H1 (cell line): ENCODE results near the gene LIG1. TPM values are rescaled to one million over a fixed set of nuclear protein-coding genes. Genes with fewer than 3 reads are reported as not detected.
A peak's percentile ranks its signal among the peaks of the same experiment; 100 is the strongest.

ENCODE experiments used
- CTCF ChIA-PET: fragments of 300-600 bp; sonication (Branson Sonifier 250); formaldehyde crosslinking; loops from one replicate; lab custom pipeline; 2021; ENCODE audit not compliant: partially characterized antibody; lab: Charles Lee
- POLR2A ChIA-PET: fragments of 300-600 bp; sonication (Branson Sonifier 250); formaldehyde crosslinking; loops from one replicate; lab custom pipeline; 2021; ENCODE audit warnings: inconsistent platforms; ENCODE audit not compliant: partially characterized antibody; lab: Charles Lee
- DNase-seq, 2 experiments: peaks; one replicate each; pipeline versions ENCODE4 v3.0.0 to v3.0.0-alpha.2; 2010 to 2022; ENCODE audit warnings: low spot score in 2 of 2, low read depth in 1 of 2, mixed read lengths in 1 of 2
- FAIRE-seq: peaks from 2 replicates; lab custom pipeline; 2011; peaks lifted over from hg19 to GRCh38; lab: Jason Lieb, UNC
- H2AFZ ChIP-seq: 2 replicates; pipeline ENCODE4 v1.8.1; 2012; ENCODE audit warnings: low read length, inconsistent platforms
- H2AK5ac ChIP-seq: 2 replicates; pipeline ENCODE4 v1.6.1; 2013; ENCODE audit warnings: low read depth, low read length
- H2BK120ac ChIP-seq: replicated peaks from 2 replicates; pipeline ENCODE3; 2013; ENCODE audit warnings: low read depth, low read length, inconsistent platforms
- H2BK12ac ChIP-seq: 2 replicates; pipeline ENCODE4 v1.6.1; 2013; ENCODE audit warnings: low read depth, low read length
- H2BK15ac ChIP-seq: 2 replicates; pipeline ENCODE4 v1.6.1; 2013; ENCODE audit warnings: low read length
- H2BK20ac ChIP-seq: 2 replicates; pipeline ENCODE4 v1.6.1; 2013; ENCODE audit warnings: low read length
- H2BK5ac ChIP-seq: 2 replicates; pipeline ENCODE4 v1.6.1; 2013; ENCODE audit warnings: low read depth, low read length
- H3K14ac ChIP-seq: 2 replicates; pipeline ENCODE4 v1.6.1; 2013; ENCODE audit warnings: inconsistent platforms; ENCODE audit not compliant: insufficient read length
- H3K18ac ChIP-seq: 2 replicates; pipeline ENCODE4 v1.6.1; 2013; ENCODE audit warnings: low read length; ENCODE audit errors: extremely low read depth
- H3K23ac ChIP-seq: 2 replicates; pipeline ENCODE4 v1.6.1; 2013; ENCODE audit warnings: inconsistent platforms; ENCODE audit not compliant: insufficient read length
- H3K23me2 ChIP-seq: 2 replicates; pipeline ENCODE4 v1.6.1; 2013; ENCODE audit warnings: low read depth, low read length
- H3K27ac ChIP-seq: 2 replicates; pipeline ENCODE4 v1.6.1; 2011; ENCODE audit warnings: low read depth, low read length, inconsistent platforms
- H3K27me3 ChIP-seq, 4 experiments: replicated peaks in 1 of 4; 1 replicate in 1 of 4; 2 replicates in 3 of 4; pipeline versions ENCODE4 v1.6.1 to v1.8.1; 2011 to 2013; ENCODE audit warnings: low read length in 3 of 4, mild to moderate bottlenecking in 3 of 4, inconsistent platforms in 2 of 4, mixed read lengths in 2 of 4, moderate library complexity in 1 of 4; ENCODE audit not compliant: control insufficient read depth in 3 of 4, insufficient read depth in 3 of 4; ENCODE audit errors: extremely low read depth in 1 of 4
- H3K36me3 ChIP-seq, 4 experiments: 2 replicates each; pipeline versions ENCODE4 v1.6.1 to v1.8.1; 2011 to 2013; ENCODE audit warnings: mild to moderate bottlenecking in 4 of 4, low read length in 3 of 4, moderate library complexity in 2 of 4, control low read depth in 1 of 4, inconsistent platforms in 1 of 4; ENCODE audit not compliant: insufficient read depth in 4 of 4, control insufficient read depth in 2 of 4
- H3K4ac ChIP-seq: replicated peaks from 2 replicates; pipeline ENCODE3; 2013; ENCODE audit warnings: low read length, low read depth, mixed read lengths, inconsistent platforms; ENCODE audit not compliant: insufficient read length
- H3K4me1 ChIP-seq, 4 experiments: replicated peaks in 1 of 4; 1 replicate in 1 of 4; 2 replicates in 3 of 4; pipeline versions ENCODE4 v1.6.1 to v1.8.1; 2011 to 2013; ENCODE audit warnings: low read length in 3 of 4, inconsistent platforms in 2 of 4, mixed read lengths in 1 of 4; ENCODE audit not compliant: insufficient read depth in 4 of 4, control insufficient read depth in 3 of 4
- H3K4me2 ChIP-seq, 2 experiments: 2 replicates each; pipeline versions ENCODE4 v1.6.1 to v1.8.1; 2011 to 2013; ENCODE audit warnings: low read depth in 2 of 2, low read length in 2 of 2, control low read depth in 1 of 2, inconsistent platforms in 1 of 2, mild to moderate bottlenecking in 1 of 2; ENCODE audit not compliant: insufficient read depth in 1 of 2
- H3K4me3 ChIP-seq, 4 experiments: fragments of 200-600, 300-600 bp in 1 of 4; sonication (generic), shearing (Covaris generic), sonication (Bioruptor Twin) in 1 of 4; 2 replicates each; pipeline versions ENCODE4 v1.5.1 to v1.8.1; 2011 to 2016; ENCODE audit warnings: low read length in 4 of 4, low read depth in 3 of 4, control low read depth in 2 of 4, inconsistent platforms in 2 of 4, mild to moderate bottlenecking in 2 of 4, mixed read lengths in 1 of 4, moderate library complexity in 1 of 4; ENCODE audit not compliant: insufficient read depth in 2 of 4; ENCODE audit errors: extremely low read depth in 1 of 4
- H3K56ac ChIP-seq: replicated peaks from 2 replicates; pipeline ENCODE3; 2013; ENCODE audit warnings: low read depth, mild to moderate bottlenecking, mixed read lengths, low read length, inconsistent platforms; ENCODE audit not compliant: insufficient read length
- H3K79me1 ChIP-seq: 2 replicates; pipeline ENCODE4 v1.6.1; 2013; ENCODE audit warnings: low read depth, low read length, control low read depth
- H3K79me2 ChIP-seq, 2 experiments: 2 replicates each; pipeline versions ENCODE4 v1.6.1 to v1.8.1; 2012 to 2013; ENCODE audit warnings: low read length in 2 of 2, mild to moderate bottlenecking in 2 of 2, inconsistent platforms in 1 of 2; ENCODE audit not compliant: insufficient read depth in 2 of 2, control insufficient read depth in 1 of 2
- H3K9ac ChIP-seq, 4 experiments: replicated peaks in 1 of 4; 1 replicate in 1 of 4; 2 replicates in 3 of 4; pipeline versions ENCODE4 v1.6.1 to v1.8.1; 2011 to 2013; ENCODE audit warnings: low read depth in 3 of 4, low read length in 3 of 4, control low read depth in 2 of 4, mild to moderate bottlenecking in 2 of 4, moderate library complexity in 2 of 4, inconsistent platforms in 1 of 4; ENCODE audit errors: extremely low read depth in 1 of 4
- H3K9me3 ChIP-seq, 2 experiments: 2 replicates each; pipeline versions ENCODE4 v1.6.1 to v1.8.1; 2012 to 2013; ENCODE audit warnings: mild to moderate bottlenecking in 2 of 2, moderate library complexity in 2 of 2, control low read depth in 1 of 2, inconsistent platforms in 1 of 2, low read depth in 1 of 2, low read length in 1 of 2, mixed read lengths in 1 of 2; ENCODE audit not compliant: insufficient read depth in 2 of 2
- H4K20me1 ChIP-seq, 2 experiments: replicated peaks in 1 of 2; 2 replicates each; pipeline versions ENCODE3 to v1.8.1; 2011 to 2013; ENCODE audit warnings: inconsistent platforms in 2 of 2, low read length in 2 of 2, mild to moderate bottlenecking in 1 of 2; ENCODE audit not compliant: insufficient read depth in 2 of 2, control insufficient read depth in 1 of 2
- H4K5ac ChIP-seq: 2 replicates; pipeline ENCODE4 v1.6.1; 2013; ENCODE audit warnings: low read length, low read depth, mixed read lengths, inconsistent platforms; ENCODE audit not compliant: insufficient read length
- H4K8ac ChIP-seq: 2 replicates; pipeline ENCODE4 v1.8.0; 2013; ENCODE audit warnings: mild to moderate bottlenecking, moderate library complexity, low read length, inconsistent platforms; ENCODE audit not compliant: insufficient read depth; ENCODE audit errors: extremely low read depth
- H4K91ac ChIP-seq: replicated peaks from 2 replicates; pipeline ENCODE3; 2013; ENCODE audit warnings: low read length, mixed read lengths, inconsistent platforms; ENCODE audit not compliant: insufficient read length
- BRCA1 ChIP-seq: IDR thresholded peaks from 2 replicates; pipeline ENCODE4 v1.6.1; 2012; ENCODE audit warnings: low read depth, low read length, improper control_type of control experiment
- CTBP2 ChIP-seq: IDR thresholded peaks from 2 replicates; pipeline ENCODE4 v1.7.0; 2011; ENCODE audit warnings: borderline replicate concordance, mild to moderate bottlenecking, moderate library complexity, mixed read lengths, low read length; ENCODE audit not compliant: insufficient read depth, insufficient read length
- E2F6 ChIP-seq: IDR thresholded peaks from 2 replicates; pipeline ENCODE4 v1.6.1; 2012; ENCODE audit warnings: inconsistent platforms
- GABPA ChIP-seq: IDR thresholded peaks from 2 replicates; pipeline ENCODE4 v1.6.1; 2011; ENCODE audit warnings: mild to moderate bottlenecking, low read length, moderate library complexity, borderline replicate concordance; ENCODE audit not compliant: insufficient read depth
- KDM1A ChIP-seq: fragments of 200-600, 300-600 bp; sonication (generic); IDR thresholded peaks from 2 replicates; pipeline ENCODE4 v1.7.1; 2016; ENCODE audit warnings: mild to moderate bottlenecking, low read length, borderline replicate concordance
- KDM4A ChIP-seq: IDR thresholded peaks from one replicate; pipeline ENCODE4 v1.7.1; 2012; ENCODE audit warnings: low read depth, mild to moderate bottlenecking, moderate library complexity, low read length, inconsistent platforms; ENCODE audit not compliant: severe bottlenecking
- POLR2AphosphoS5 ChIP-seq: IDR thresholded peaks from 2 replicates; pipeline ENCODE4 v1.6.1; 2011; ENCODE audit warnings: low read depth, low read length
- RBBP5 ChIP-seq: IDR thresholded peaks from 2 replicates; pipeline ENCODE4 v1.7.1; 2012; ENCODE audit warnings: low read depth, mild to moderate bottlenecking, inconsistent platforms, low read length, moderate library complexity, borderline replicate concordance
- RXRA ChIP-seq: IDR thresholded peaks from 2 replicates; pipeline ENCODE4 v1.6.1; 2011; ENCODE audit warnings: low read depth, mild to moderate bottlenecking, low read length, moderate library complexity; ENCODE audit not compliant: insufficient read depth
- TBP ChIP-seq: IDR thresholded peaks from 2 replicates; pipeline ENCODE4 v1.6.1; 2011; ENCODE audit warnings: low read depth, low read length, improper control_type of control experiment
- WGBS, 2 experiments: shearing (Covaris generic) in 1 of 2; methylation state at CpG; one replicate each; pipeline versions ENCODE4 v1.1.6 to v1.1.7; 2013 to 2015; ENCODE audit warnings: low lambda C conversion rate in 2 of 2, mixed read lengths in 2 of 2, inconsistent platforms in 1 of 2, low coverage in 1 of 2, missing lambda C conversion rate in 1 of 2; ENCODE audit not compliant: insufficient replicate concordance in 2 of 2, insufficient coverage in 1 of 2, insufficient read length in 1 of 2; ENCODE audit errors: extremely low coverage in 1 of 2, missing lambda C conversion rate in 1 of 2; 5-methylcytosine and 5-hydroxymethylcytosine counted together
- polyA plus RNA-seq, 7 experiments: library from polyadenylated mRNA; depleted of rRNA in 3 of 7; stranded (reverse) in 5 of 7; unstranded in 2 of 7; fragments of >200 nt in 5 of 7; fragments of 200-250 nt in 2 of 7; gene quantifications; 1 replicate in 5 of 7; 2 replicates in 1 of 7; 4 replicates in 1 of 7; pipeline versions ENCODE4 v1.2.1 to v1.2.3, GENCODE V29; 2011 to 2013; ENCODE audit warnings: missing spikeins in 2 of 7, mixed read lengths in 2 of 7
- total RNA-seq: library from RNA; stranded (reverse); fragmentation: NEBNext Ultra II Directional; extraction: Animal tissue kit (Norgen Biotek cat#: 25700); gene quantifications from 2 replicates; pipeline ENCODE4 v1.2.1, GENCODE V29; 2021
- TF ChIP-seq, protein P1 (sequence below): IDR thresholded peaks from 2 replicates; pipeline ENCODE4 v1.6.1; 2012; ENCODE audit warnings: inconsistent platforms

Gene LIG1
- total and polyA plus RNA-seq, 2 of the 8 experiments (the other 6 are each of a cell fraction or from before 2014, with no cell fraction given) = 67.6 to 113 TPM

DNA sequence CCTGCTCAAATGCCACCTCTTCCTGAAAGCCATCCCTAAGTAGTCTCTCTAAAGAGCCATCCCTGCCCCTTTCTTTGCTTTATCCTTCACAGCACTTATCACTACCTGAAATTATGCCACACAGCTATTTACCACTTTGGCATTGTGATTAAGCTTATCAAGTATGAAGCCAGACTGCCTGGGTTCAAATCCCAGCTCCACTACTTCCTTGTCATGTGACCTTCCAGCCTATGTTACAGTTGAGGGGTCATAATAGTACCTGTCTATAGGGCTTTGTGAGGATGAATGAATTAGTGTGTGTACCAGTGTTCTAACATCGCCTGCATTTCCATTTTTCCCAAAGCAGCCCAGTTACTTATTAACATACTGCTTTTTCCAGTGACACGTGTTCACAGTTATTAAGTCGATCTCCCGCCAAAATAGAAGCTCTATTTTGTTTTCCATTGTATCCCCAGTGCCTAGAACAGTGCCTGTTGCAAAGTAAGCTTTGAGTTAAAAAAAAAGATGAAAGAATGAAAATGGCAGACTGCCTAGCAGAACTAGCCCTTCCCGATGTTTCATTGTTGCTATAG, 33.2 kb upstream of the LIG1 start:
- H3K4me1 ChIP-seq = peaks cover 0 to 7% (median 1%) of the 10 kb centered on the region in 4 experiments; a peak in 2 of 7 replicates
- H3K27me3 ChIP-seq = no peaks in the 10 kb centered on the region; a peak in 1 of 7 replicates
- no peaks in the 10 kb centered on the region for H3K36me3 ChIP-seq
- H3K4ac ChIP-seq = no peak overlapping the region
- no peak overlapping the region for H2AK5ac ChIP-seq
- 0 out of 2 replicates have a peak overlapping the region, but pooled peaks have one; percentile 11 for H2BK5ac ChIP-seq
- CTCF ChIA-PET = interaction anchor here (0.6 to 9.4 kb wide), 12 partner anchors 9 to 241 kb away, joined by 3 to 68 read pairs (median 6); no protein-coding TSS in a partner anchor
- H3K4me3 ChIP-seq = peak overlapping the region; percentile 20 to 68 (median 46)
- no peak overlapping the region for H3K56ac ChIP-seq
- no peaks in the 10 kb centered on the region for H3K9me3 ChIP-seq
- H3K23ac ChIP-seq = no peak overlapping the region
- H3K18ac ChIP-seq = no peak overlapping the region
- no peak overlapping the region for H2BK20ac ChIP-seq
- no peaks in the 10 kb centered on the region; the same call in none of the 2 replicates for H3K79me1 ChIP-seq
- DNase-seq = no peak
- no peak overlapping the region for H2BK12ac ChIP-seq
- H4K8ac ChIP-seq = no peak overlapping the region
- H3K9ac ChIP-seq = peak overlapping the region in 3 of 4 experiments; percentile 4 to 52 (median 25); a peak in 3 of 7 replicates
- peak overlapping the region; percentile 31 for H4K91ac ChIP-seq
- 10% methylated on average over 5 of the region's 5 CpGs; no CpG with 5 or more reads in 1 of the 2 experiments for WGBS, 2 experiments
- peak overlapping the region; percentile 90 for H2AFZ ChIP-seq
- no peaks in the 10 kb centered on the region for H3K79me2 ChIP-seq
- no peak for FAIRE-seq
- no peak overlapping the region for H2BK15ac ChIP-seq
- no peak overlapping the region for H3K14ac ChIP-seq
- H3K27ac ChIP-seq = peak overlapping the region; percentile 81
- POLR2A ChIA-PET = interaction anchor here (0.6 to 2.2 kb wide), 12 partner anchors 9 to 272 kb away, joined by 3 to 14 read pairs (median 3); partner anchors contain the start of gene CARD8
- peak overlapping the region; percentile 4 for H2BK120ac ChIP-seq
- no peaks in the 10 kb centered on the region for H4K20me1 ChIP-seq
- peak overlapping the region; percentile 78 to 86 for H3K4me2 ChIP-seq
- peaks cover 3% of the 10 kb centered on the region for H3K23me2 ChIP-seq
- H4K5ac ChIP-seq = peak overlapping the region; percentile 32
- TF ChIP-seq RBBP5 (no peak), TBP (peak; percentile 65), CTBP2 (no peak), KDM1A (no peak), E2F6 (no peak), POLR2AphosphoS5 (no peak), BRCA1 (no peak), RXRA (no peak), GABPA (no peak), KDM4A (peak; percentile 24)
- TF ChIP-seq, protein P1, sequence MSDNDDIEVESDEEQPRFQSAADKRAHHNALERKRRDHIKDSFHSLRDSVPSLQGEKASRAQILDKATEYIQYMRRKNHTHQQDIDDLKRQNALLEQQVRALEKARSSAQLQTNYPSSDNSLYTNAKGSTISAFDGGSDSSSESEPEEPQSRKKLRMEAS = no peak
